H1 (cell line): ENCODE results near the gene ZNF407. TPM values are rescaled to one million over a fixed set of nuclear protein-coding genes. Genes with fewer than 3 reads are reported as not detected.

ENCODE experiments used
- CHD1 ChIP-seq: IDR thresholded peaks from 2 replicates; pipeline ENCODE4 v1.6.1; 2012; ENCODE audit warnings: low read depth, low read length, improper control_type of control experiment
- KDM4A ChIP-seq: IDR thresholded peaks from one replicate; pipeline ENCODE4 v1.7.1; 2012; ENCODE audit warnings: low read depth, mild to moderate bottlenecking, moderate library complexity, low read length, inconsistent platforms; ENCODE audit not compliant: severe bottlenecking
- POU5F1 ChIP-seq: IDR thresholded peaks from 2 replicates; pipeline ENCODE4 v1.6.1; 2011; ENCODE audit warnings: low read depth, mild to moderate bottlenecking, low read length, moderate library complexity
- RAD21 ChIP-seq, 2 experiments: IDR thresholded peaks in 1 of 2; conservative IDR thresholded peaks in 1 of 2; 2 replicates each; pipeline ENCODE4 v1.6.1; 2011; ENCODE audit warnings: low read depth in 2 of 2, low read length in 2 of 2, improper control_type of control experiment in 1 of 2, inconsistent platforms in 1 of 2, mild to moderate bottlenecking in 1 of 2, moderate library complexity in 1 of 2
- SIX5 ChIP-seq: IDR thresholded peaks from 2 replicates; pipeline ENCODE4 v1.6.1; 2011; ENCODE audit warnings: mild to moderate bottlenecking, low read depth, low read length
- SUZ12 ChIP-seq: fragments of 200-600 bp; sonication (generic); IDR thresholded peaks from 2 replicates; pipeline ENCODE4 v1.6.1; 2012; ENCODE audit warnings: mild to moderate bottlenecking, inconsistent platforms, low read length, moderate library complexity, mixed read lengths
- polyA plus RNA-seq, 7 experiments: library from polyadenylated mRNA; depleted of rRNA in 3 of 7; stranded (reverse) in 5 of 7; unstranded in 2 of 7; fragments of >200 nt in 5 of 7; fragments of 200-250 nt in 2 of 7; gene quantifications; 1 replicate in 5 of 7; 2 replicates in 1 of 7; 4 replicates in 1 of 7; pipeline versions ENCODE4 v1.2.1 to v1.2.3, GENCODE V29; 2011 to 2013; ENCODE audit warnings: missing spikeins in 2 of 7, mixed read lengths in 2 of 7
- total RNA-seq: library from RNA; stranded (reverse); fragmentation: NEBNext Ultra II Directional; extraction: Animal tissue kit (Norgen Biotek cat#: 25700); gene quantifications from 2 replicates; pipeline ENCODE4 v1.2.1, GENCODE V29; 2021
- TF ChIP-seq, protein P1 (sequence below): fragments of 300-600 bp; sonication (generic); IDR thresholded peaks from 2 replicates; pipeline ENCODE4 v1.7.1; 2012; ENCODE audit warnings: low read length, moderate library complexity, mild to moderate bottlenecking, inconsistent platforms; ENCODE audit not compliant: insufficient replicate concordance
- TF ChIP-seq, protein P2 (sequence below): IDR thresholded peaks from 2 replicates; pipeline ENCODE4 v1.6.1; 2012; ENCODE audit warnings: low read length, inconsistent platforms
- TF ChIP-seq, protein P3 (sequence below): IDR thresholded peaks from 2 replicates; pipeline ENCODE4 v1.6.1; 2011; ENCODE audit warnings: low read length, improper control_type of control experiment

ZNF407 gene
- total and polyA plus RNA-seq, 2 of the 8 experiments (the other 6 are each of a cell fraction or from before 2014, with no cell fraction given): 1.5 to 6.8 TPM

DNA sequence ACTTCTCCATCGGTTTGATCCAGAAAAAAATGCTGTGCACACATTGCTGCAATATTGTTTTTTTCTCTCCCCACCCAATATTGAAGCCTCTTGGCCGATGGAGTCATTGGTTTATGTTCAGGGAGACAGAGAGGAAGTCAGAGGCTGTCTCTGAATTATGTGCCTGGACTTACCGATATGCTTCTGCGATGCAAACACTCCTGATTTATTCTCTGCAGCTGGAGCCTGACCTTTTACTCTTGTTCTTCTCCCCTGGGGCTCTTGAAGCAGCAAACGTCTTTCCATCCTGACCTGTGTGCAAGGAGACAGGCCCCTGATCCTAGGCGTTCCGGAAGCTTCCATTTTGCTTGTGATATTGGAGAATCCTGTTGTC, 511.6 kb downstream of the ZNF407 start (continued):
- TF ChIP-seq, protein P1, sequence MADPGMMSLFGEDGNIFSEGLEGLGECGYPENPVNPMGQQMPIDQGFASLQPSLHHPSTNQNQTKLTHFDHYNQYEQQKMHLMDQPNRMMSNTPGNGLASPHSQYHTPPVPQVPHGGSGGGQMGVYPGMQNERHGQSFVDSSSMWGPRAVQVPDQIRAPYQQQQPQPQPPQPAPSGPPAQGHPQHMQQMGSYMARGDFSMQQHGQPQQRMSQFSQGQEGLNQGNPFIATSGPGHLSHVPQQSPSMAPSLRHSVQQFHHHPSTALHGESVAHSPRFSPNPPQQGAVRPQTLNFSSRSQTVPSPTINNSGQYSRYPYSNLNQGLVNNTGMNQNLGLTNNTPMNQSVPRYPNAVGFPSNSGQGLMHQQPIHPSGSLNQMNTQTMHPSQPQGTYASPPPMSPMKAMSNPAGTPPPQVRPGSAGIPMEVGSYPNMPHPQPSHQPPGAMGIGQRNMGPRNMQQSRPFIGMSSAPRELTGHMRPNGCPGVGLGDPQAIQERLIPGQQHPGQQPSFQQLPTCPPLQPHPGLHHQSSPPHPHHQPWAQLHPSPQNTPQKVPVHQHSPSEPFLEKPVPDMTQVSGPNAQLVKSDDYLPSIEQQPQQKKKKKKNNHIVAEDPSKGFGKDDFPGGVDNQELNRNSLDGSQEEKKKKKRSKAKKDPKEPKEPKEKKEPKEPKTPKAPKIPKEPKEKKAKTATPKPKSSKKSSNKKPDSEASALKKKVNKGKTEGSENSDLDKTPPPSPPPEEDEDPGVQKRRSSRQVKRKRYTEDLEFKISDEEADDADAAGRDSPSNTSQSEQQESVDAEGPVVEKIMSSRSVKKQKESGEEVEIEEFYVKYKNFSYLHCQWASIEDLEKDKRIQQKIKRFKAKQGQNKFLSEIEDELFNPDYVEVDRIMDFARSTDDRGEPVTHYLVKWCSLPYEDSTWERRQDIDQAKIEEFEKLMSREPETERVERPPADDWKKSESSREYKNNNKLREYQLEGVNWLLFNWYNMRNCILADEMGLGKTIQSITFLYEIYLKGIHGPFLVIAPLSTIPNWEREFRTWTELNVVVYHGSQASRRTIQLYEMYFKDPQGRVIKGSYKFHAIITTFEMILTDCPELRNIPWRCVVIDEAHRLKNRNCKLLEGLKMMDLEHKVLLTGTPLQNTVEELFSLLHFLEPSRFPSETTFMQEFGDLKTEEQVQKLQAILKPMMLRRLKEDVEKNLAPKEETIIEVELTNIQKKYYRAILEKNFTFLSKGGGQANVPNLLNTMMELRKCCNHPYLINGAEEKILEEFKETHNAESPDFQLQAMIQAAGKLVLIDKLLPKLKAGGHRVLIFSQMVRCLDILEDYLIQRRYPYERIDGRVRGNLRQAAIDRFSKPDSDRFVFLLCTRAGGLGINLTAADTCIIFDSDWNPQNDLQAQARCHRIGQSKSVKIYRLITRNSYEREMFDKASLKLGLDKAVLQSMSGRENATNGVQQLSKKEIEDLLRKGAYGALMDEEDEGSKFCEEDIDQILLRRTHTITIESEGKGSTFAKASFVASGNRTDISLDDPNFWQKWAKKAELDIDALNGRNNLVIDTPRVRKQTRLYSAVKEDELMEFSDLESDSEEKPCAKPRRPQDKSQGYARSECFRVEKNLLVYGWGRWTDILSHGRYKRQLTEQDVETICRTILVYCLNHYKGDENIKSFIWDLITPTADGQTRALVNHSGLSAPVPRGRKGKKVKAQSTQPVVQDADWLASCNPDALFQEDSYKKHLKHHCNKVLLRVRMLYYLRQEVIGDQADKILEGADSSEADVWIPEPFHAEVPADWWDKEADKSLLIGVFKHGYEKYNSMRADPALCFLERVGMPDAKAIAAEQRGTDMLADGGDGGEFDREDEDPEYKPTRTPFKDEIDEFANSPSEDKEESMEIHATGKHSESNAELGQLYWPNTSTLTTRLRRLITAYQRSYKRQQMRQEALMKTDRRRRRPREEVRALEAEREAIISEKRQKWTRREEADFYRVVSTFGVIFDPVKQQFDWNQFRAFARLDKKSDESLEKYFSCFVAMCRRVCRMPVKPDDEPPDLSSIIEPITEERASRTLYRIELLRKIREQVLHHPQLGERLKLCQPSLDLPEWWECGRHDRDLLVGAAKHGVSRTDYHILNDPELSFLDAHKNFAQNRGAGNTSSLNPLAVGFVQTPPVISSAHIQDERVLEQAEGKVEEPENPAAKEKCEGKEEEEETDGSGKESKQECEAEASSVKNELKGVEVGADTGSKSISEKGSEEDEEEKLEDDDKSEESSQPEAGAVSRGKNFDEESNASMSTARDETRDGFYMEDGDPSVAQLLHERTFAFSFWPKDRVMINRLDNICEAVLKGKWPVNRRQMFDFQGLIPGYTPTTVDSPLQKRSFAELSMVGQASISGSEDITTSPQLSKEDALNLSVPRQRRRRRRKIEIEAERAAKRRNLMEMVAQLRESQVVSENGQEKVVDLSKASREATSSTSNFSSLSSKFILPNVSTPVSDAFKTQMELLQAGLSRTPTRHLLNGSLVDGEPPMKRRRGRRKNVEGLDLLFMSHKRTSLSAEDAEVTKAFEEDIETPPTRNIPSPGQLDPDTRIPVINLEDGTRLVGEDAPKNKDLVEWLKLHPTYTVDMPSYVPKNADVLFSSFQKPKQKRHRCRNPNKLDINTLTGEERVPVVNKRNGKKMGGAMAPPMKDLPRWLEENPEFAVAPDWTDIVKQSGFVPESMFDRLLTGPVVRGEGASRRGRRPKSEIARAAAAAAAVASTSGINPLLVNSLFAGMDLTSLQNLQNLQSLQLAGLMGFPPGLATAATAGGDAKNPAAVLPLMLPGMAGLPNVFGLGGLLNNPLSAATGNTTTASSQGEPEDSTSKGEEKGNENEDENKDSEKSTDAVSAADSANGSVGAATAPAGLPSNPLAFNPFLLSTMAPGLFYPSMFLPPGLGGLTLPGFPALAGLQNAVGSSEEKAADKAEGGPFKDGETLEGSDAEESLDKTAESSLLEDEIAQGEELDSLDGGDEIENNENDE: no peak
- TF ChIP-seq CHD1 (no peak), SIX5 (no peak), KDM4A (no peak), SUZ12 (no peak), RAD21 (IDR thresholded peaks at IDR 0.05 in 1 of 2, conservative IDR thresholded peaks at IDR 0.05 in 1 of 2; ENCODE audit: low read depth in 2 of 2, low read length in 2 of 2) (no peak), POU5F1 (no peak)
- TF ChIP-seq, protein P2, sequence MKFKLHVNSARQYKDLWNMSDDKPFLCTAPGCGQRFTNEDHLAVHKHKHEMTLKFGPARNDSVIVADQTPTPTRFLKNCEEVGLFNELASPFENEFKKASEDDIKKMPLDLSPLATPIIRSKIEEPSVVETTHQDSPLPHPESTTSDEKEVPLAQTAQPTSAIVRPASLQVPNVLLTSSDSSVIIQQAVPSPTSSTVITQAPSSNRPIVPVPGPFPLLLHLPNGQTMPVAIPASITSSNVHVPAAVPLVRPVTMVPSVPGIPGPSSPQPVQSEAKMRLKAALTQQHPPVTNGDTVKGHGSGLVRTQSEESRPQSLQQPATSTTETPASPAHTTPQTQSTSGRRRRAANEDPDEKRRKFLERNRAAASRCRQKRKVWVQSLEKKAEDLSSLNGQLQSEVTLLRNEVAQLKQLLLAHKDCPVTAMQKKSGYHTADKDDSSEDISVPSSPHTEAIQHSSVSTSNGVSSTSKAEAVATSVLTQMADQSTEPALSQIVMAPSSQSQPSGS: no peak
- TF ChIP-seq, protein P3, sequence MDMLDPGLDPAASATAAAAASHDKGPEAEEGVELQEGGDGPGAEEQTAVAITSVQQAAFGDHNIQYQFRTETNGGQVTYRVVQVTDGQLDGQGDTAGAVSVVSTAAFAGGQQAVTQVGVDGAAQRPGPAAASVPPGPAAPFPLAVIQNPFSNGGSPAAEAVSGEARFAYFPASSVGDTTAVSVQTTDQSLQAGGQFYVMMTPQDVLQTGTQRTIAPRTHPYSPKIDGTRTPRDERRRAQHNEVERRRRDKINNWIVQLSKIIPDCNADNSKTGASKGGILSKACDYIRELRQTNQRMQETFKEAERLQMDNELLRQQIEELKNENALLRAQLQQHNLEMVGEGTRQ: no peak
